Measurements from ENCODE around the gene NDUFA3. TPM values are rescaled to one million over a fixed set of nuclear protein-coding genes. Genes with fewer than 3 reads are reported as not detected.

The NDUFA3 gene
- total and polyA plus RNA-seq, 2 of the 13 experiments (the other 11 are each of a cell fraction or from before 2014, with no cell fraction given), result 31.6 to 75.4 TPM

GRCh38 chr19:54102421-54103169 lies at the start of gene NDUFA3 (continued):
- no peak for TF ChIP-seq GPN1 (CRISPR knock-in tag; IDR thresholded peaks at IDR 0.05; ENCODE audit: borderline replicate concordance)
- TF ChIP-seq MEF2D (CRISPR knock-in tag; IDR thresholded peaks at IDR 0.05), result peak; percentile 62; the same call in 1 of the 2 replicates
- no peak for TF ChIP-seq NFKB2 (CRISPR knock-in tag; IDR thresholded peaks at IDR 0.05; ENCODE audit: borderline replicate concordance)
- 0 out of 2 replicates have a peak, but pooled peaks have one; percentile 28 for TF ChIP-seq KLF13 (CRISPR knock-in tag; IDR thresholded peaks at IDR 0.05)
- 0 out of 2 replicates have a peak, but pooled peaks have one; percentile 60 for TF ChIP-seq ZNF124 (CRISPR knock-in tag; IDR thresholded peaks at IDR 0.05)
- TF ChIP-seq AGO2 (optimal IDR thresholded peaks at IDR 0.05; ENCODE audit: low read depth, low read length), result peak; percentile 61
- peak; percentile 33 for TF ChIP-seq TEAD3 (CRISPR knock-in tag; optimal IDR thresholded peaks at IDR 0.05; ENCODE audit: borderline replicate concordance)
- TF ChIP-seq KAT8 (CRISPR knock-in tag; IDR thresholded peaks at IDR 0.05), result peak; percentile 92
- 0 out of 2 replicates have a peak, but pooled peaks have one; percentile 14 for TF ChIP-seq GATA4 (IDR thresholded peaks at IDR 0.05; ENCODE audit: borderline replicate concordance, low read depth)
- no peak for TF ChIP-seq FLYWCH1 (CRISPR knock-in tag; IDR thresholded peaks at IDR 0.05)
- TF ChIP-seq ZNF788 (CRISPR knock-in tag; IDR thresholded peaks at IDR 0.05; ENCODE audit: borderline replicate concordance), result no peak
- TF ChIP-seq ELK4 (CRISPR knock-in tag; IDR thresholded peaks at IDR 0.05; ENCODE audit: borderline replicate concordance), result no peak
- peak; percentile 76 for TF ChIP-seq HDAC2 (CRISPR knock-in tag; IDR thresholded peaks at IDR 0.05)
- no peak for TF ChIP-seq ZNF207 (IDR thresholded peaks at IDR 0.05; ENCODE audit: borderline replicate concordance)
- TF ChIP-seq IKZF5 (CRISPR knock-in tag; IDR thresholded peaks at IDR 0.05), result 0 out of 2 replicates have a peak, but pooled peaks have one; percentile 55
- TF ChIP-seq ZNF770 (CRISPR knock-in tag; IDR thresholded peaks at IDR 0.05), result peak; percentile 47; the same call in 1 of the 2 replicates
- no peak for TF ChIP-seq ZNF558 (CRISPR knock-in tag; IDR thresholded peaks at IDR 0.05; ENCODE audit: borderline replicate concordance)
- peak; percentile 99 for TF ChIP-seq THAP11 (CRISPR knock-in tag; IDR thresholded peaks at IDR 0.05)
- no peak for TF ChIP-seq GABPA (IDR thresholded peaks at IDR 0.05; ENCODE audit: low read depth, low read length)
- TF ChIP-seq GABPA (CRISPR knock-in tag; IDR thresholded peaks at IDR 0.05; ENCODE audit: low read depth), result peak; percentile 85
- no peak for TF ChIP-seq HNF4G (IDR thresholded peaks at IDR 0.05; ENCODE audit: borderline replicate concordance, low read depth, low read length)
- peak; percentile 61; the same call in 1 of the 2 replicates for TF ChIP-seq HNF4G (CRISPR knock-in tag; IDR thresholded peaks at IDR 0.05; ENCODE audit: borderline replicate concordance, low read depth)
- TF ChIP-seq ZNF672 (CRISPR knock-in tag; IDR thresholded peaks at IDR 0.05), result no peak
- TF ChIP-seq FOXM1 (CRISPR knock-in tag; IDR thresholded peaks at IDR 0.05), result no peak
- peak; percentile 11; the same call in 1 of the 2 replicates for TF ChIP-seq MNT (IDR thresholded peaks at IDR 0.05)
- TF ChIP-seq NCOA2 (CRISPR knock-in tag; IDR thresholded peaks at IDR 0.05), result 0 out of 2 replicates have a peak, but pooled peaks have one; percentile 26
